ENCODE results near the gene RDH16.
"Not testable (repeated sequence)": the region's sequence is repeated elsewhere in the genome, so short reads cannot be mapped to it uniquely, and the experiment has no call there.

RDH16 gene

GRCh38 chr12:56933826-56934625, 23.4 kb downstream of the RDH16 start, which contains the start of gene SDR9C7:
SDR9C7 (minus strand) TSS chr12:56934408; CDS start chr12:56934261, 147 bp downstream.
- Histone ChIP-seq H3K4me1 (ENCODE audit: control insufficient read depth, insufficient read depth, low read length) (no peaks in the 10 kb centered on the region), H3K27me3 (ENCODE audit: control insufficient read depth in 1 of 2, insufficient read depth in 2 of 2, low read length in 2 of 2) (no peaks in the 10 kb centered on the region), H3K36me3 (ENCODE audit: control insufficient read depth in 2 of 2, insufficient read depth in 2 of 2, low read length in 2 of 2) (no peaks in the 10 kb centered on the region), H3K9ac (ENCODE audit: low read length in 2 of 2) (no peak within 1 kb of the TSS), H3K27ac (ENCODE audit: low read length) (no peak within 1 kb of the TSS), H3K9me3 (ENCODE audit: control insufficient read depth in 2 of 2, low read length in 2 of 2) (no peaks in the 10 kb centered on the region), H3K4me3 (ENCODE audit: low read length in 2 of 2) (no peak within 1 kb of the TSS)

GRCh38 chr12:56932867-56933266, 24.5 kb downstream of the RDH16 start:
- Histone ChIP-seq H3K27me3 (ENCODE audit: control insufficient read depth in 1 of 2, insufficient read depth in 2 of 2, low read length in 2 of 2) (no peaks in the 10 kb centered on the region), H3K9me3 (ENCODE audit: control insufficient read depth in 2 of 2, low read length in 2 of 2) (no peaks in the 10 kb centered on the region), H3K9ac (ENCODE audit: low read length in 2 of 2) (no peak overlapping the region), H3K4me3 (ENCODE audit: low read length in 2 of 2) (no peak overlapping the region), H3K36me3 (ENCODE audit: control insufficient read depth in 2 of 2, insufficient read depth in 2 of 2, low read length in 2 of 2) (no peaks in the 10 kb centered on the region), H3K4me1 (ENCODE audit: control insufficient read depth, insufficient read depth, low read length) (no peaks in the 10 kb centered on the region), H3K27ac (ENCODE audit: low read length) (no peak overlapping the region)

- Histone ChIP-seq H3K36me3 (ENCODE audit: control insufficient read depth in 2 of 2, insufficient read depth in 2 of 2, low read length in 2 of 2) (no peaks in the 10 kb centered on the region), H3K9ac (ENCODE audit: low read length in 2 of 2) (no peak overlapping the region), H3K9me3 (ENCODE audit: control insufficient read depth in 2 of 2, low read length in 2 of 2) (no peaks in the 10 kb centered on the region), H3K4me3 (ENCODE audit: low read length in 2 of 2) (no peak overlapping the region), H3K4me1 (ENCODE audit: control insufficient read depth, insufficient read depth, low read length) (no peaks in the 10 kb centered on the region), H3K27me3 (ENCODE audit: control insufficient read depth in 1 of 2, insufficient read depth in 2 of 2, low read length in 2 of 2) (no peaks in the 10 kb centered on the region), H3K27ac (ENCODE audit: low read length) (no peak overlapping the region)
Observed at GRCh38 chr12:56932146-56932545, 25.3 kb downstream of the RDH16 start.

- H3K27ac ChIP-seq (ENCODE audit: low read length): no peak overlapping the region
Observed at GRCh38 chr12:56931474-56931978, 25.9 kb downstream of the RDH16 start.

GRCh38 chr12:56930241-56930640, 27.2 kb downstream of the RDH16 start:
- Histone ChIP-seq H3K9ac (ENCODE audit: low read length in 2 of 2) (no peak overlapping the region), H3K27me3 (ENCODE audit: control insufficient read depth in 1 of 2, insufficient read depth in 2 of 2, low read length in 2 of 2) (no peaks in the 10 kb centered on the region), H3K36me3 (ENCODE audit: control insufficient read depth in 2 of 2, insufficient read depth in 2 of 2, low read length in 2 of 2) (no peaks in the 10 kb centered on the region), H3K4me3 (ENCODE audit: low read length in 2 of 2) (no peak overlapping the region), H3K9me3 (ENCODE audit: control insufficient read depth in 2 of 2, low read length in 2 of 2) (no peaks in the 10 kb centered on the region), H3K27ac (ENCODE audit: low read length) (no peak overlapping the region), H3K4me1 (ENCODE audit: control insufficient read depth, insufficient read depth, low read length) (no peaks in the 10 kb centered on the region)

More at GRCh38 chr12:56931474-56931978, 25.9 kb downstream of the RDH16 start:
- H3K36me3 ChIP-seq (ENCODE audit: control insufficient read depth in 2 of 2, insufficient read depth in 2 of 2, low read length in 2 of 2): no peaks in the 10 kb centered on the region
- no peak overlapping the region for H3K9ac ChIP-seq (ENCODE audit: low read length in 2 of 2)
- no peak overlapping the region for H3K4me3 ChIP-seq (ENCODE audit: low read length in 2 of 2)
- no peaks in the 10 kb centered on the region for H3K9me3 ChIP-seq (ENCODE audit: control insufficient read depth in 2 of 2, low read length in 2 of 2)
- H3K4me1 ChIP-seq (ENCODE audit: control insufficient read depth, insufficient read depth, low read length): no peaks in the 10 kb centered on the region
- no peaks in the 10 kb centered on the region for H3K27me3 ChIP-seq (ENCODE audit: control insufficient read depth in 1 of 2, insufficient read depth in 2 of 2, low read length in 2 of 2)

- Histone ChIP-seq H3K4me1 (ENCODE audit: control insufficient read depth, insufficient read depth, low read length) (no peaks in the 10 kb centered on the region), H3K9ac (ENCODE audit: low read length in 2 of 2) (no peak overlapping the region), H3K36me3 (ENCODE audit: control insufficient read depth in 2 of 2, insufficient read depth in 2 of 2, low read length in 2 of 2) (no peaks in the 10 kb centered on the region), H3K27me3 (ENCODE audit: control insufficient read depth in 1 of 2, insufficient read depth in 2 of 2, low read length in 2 of 2) (no peaks in the 10 kb centered on the region), H3K9me3 (ENCODE audit: control insufficient read depth in 2 of 2, low read length in 2 of 2) (no peaks in the 10 kb centered on the region), H3K4me3 (ENCODE audit: low read length in 2 of 2) (no peak overlapping the region), H3K27ac (ENCODE audit: low read length) (no peak overlapping the region)
Observed at GRCh38 chr12:56929780-56930179, 27.6 kb downstream of the RDH16 start.

- H3K27me3 ChIP-seq (ENCODE audit: control insufficient read depth in 1 of 2, insufficient read depth in 2 of 2, low read length in 2 of 2): no peaks in the 10 kb centered on the region
- H3K9me3 ChIP-seq (ENCODE audit: control insufficient read depth in 2 of 2, low read length in 2 of 2): no peaks in the 10 kb centered on the region
- H3K27ac ChIP-seq (ENCODE audit: low read length): no peak overlapping the region
- H3K4me1 ChIP-seq (ENCODE audit: control insufficient read depth, insufficient read depth, low read length): no peaks in the 10 kb centered on the region
- no peak overlapping the region for H3K4me3 ChIP-seq (ENCODE audit: low read length in 2 of 2)
- H3K36me3 ChIP-seq (ENCODE audit: control insufficient read depth in 2 of 2, insufficient read depth in 2 of 2, low read length in 2 of 2): no peaks in the 10 kb centered on the region
- H3K9ac ChIP-seq (ENCODE audit: low read length in 2 of 2): no peak overlapping the region
Observed at GRCh38 chr12:56928262-56928661, 29.1 kb downstream of the RDH16 start.

GRCh38 chr12:56927281-56927680, 30.1 kb downstream of the RDH16 start:
- no peak overlapping the region for H3K9ac ChIP-seq (ENCODE audit: low read length in 2 of 2)
- no peaks in the 10 kb centered on the region for H3K27me3 ChIP-seq (ENCODE audit: control insufficient read depth in 1 of 2, insufficient read depth in 2 of 2, low read length in 2 of 2)
- no peaks in the 10 kb centered on the region for H3K36me3 ChIP-seq (ENCODE audit: control insufficient read depth in 2 of 2, insufficient read depth in 2 of 2, low read length in 2 of 2)
- no peaks in the 10 kb centered on the region for H3K4me1 ChIP-seq (ENCODE audit: control insufficient read depth, insufficient read depth, low read length)
- H3K27ac ChIP-seq (ENCODE audit: low read length): no peak overlapping the region
- no peak overlapping the region for H3K4me3 ChIP-seq (ENCODE audit: low read length in 2 of 2)
- no peaks in the 10 kb centered on the region for H3K9me3 ChIP-seq (ENCODE audit: control insufficient read depth in 2 of 2, low read length in 2 of 2)

GRCh38 chr12:56922031-56922430, 35.4 kb downstream of the RDH16 start:
- H3K27me3 ChIP-seq (ENCODE audit: control insufficient read depth in 1 of 2, insufficient read depth in 2 of 2, low read length in 2 of 2): no peaks in the 10 kb centered on the region

GRCh38 chr12:56921346-56921745, 36.1 kb downstream of the RDH16 start:
- H3K9me3 ChIP-seq (ENCODE audit: control insufficient read depth in 2 of 2, low read length in 2 of 2): no peaks in the 10 kb centered on the region
- H3K4me3 ChIP-seq (ENCODE audit: low read length in 2 of 2): no peak overlapping the region
- no peak overlapping the region for H3K9ac ChIP-seq (ENCODE audit: low read length in 2 of 2)
- no peaks in the 10 kb centered on the region for H3K4me1 ChIP-seq (ENCODE audit: control insufficient read depth, insufficient read depth, low read length)
- no peak overlapping the region for H3K27ac ChIP-seq (ENCODE audit: low read length)
- H3K27me3 ChIP-seq (ENCODE audit: control insufficient read depth in 1 of 2, insufficient read depth in 2 of 2, low read length in 2 of 2): no peaks in the 10 kb centered on the region
- H3K36me3 ChIP-seq (ENCODE audit: control insufficient read depth in 2 of 2, insufficient read depth in 2 of 2, low read length in 2 of 2): no peaks in the 10 kb centered on the region

More at GRCh38 chr12:56922031-56922430, 35.4 kb downstream of the RDH16 start:
- Histone ChIP-seq H3K4me1 (ENCODE audit: control insufficient read depth, insufficient read depth, low read length) (no peaks in the 10 kb centered on the region), H3K4me3 (ENCODE audit: low read length in 2 of 2) (no peak overlapping the region), H3K36me3 (ENCODE audit: control insufficient read depth in 2 of 2, insufficient read depth in 2 of 2, low read length in 2 of 2) (no peaks in the 10 kb centered on the region), H3K9me3 (ENCODE audit: control insufficient read depth in 2 of 2, low read length in 2 of 2) (no peaks in the 10 kb centered on the region), H3K9ac (ENCODE audit: low read length in 2 of 2) (no peak overlapping the region), H3K27ac (ENCODE audit: low read length) (no peak overlapping the region)

GRCh38 chr12:56918139-56918538, 39.3 kb downstream of the RDH16 start:
- H3K36me3 ChIP-seq (ENCODE audit: control insufficient read depth in 2 of 2, insufficient read depth in 2 of 2, low read length in 2 of 2); H3K27ac ChIP-seq (ENCODE audit: low read length); H3K27me3 ChIP-seq (ENCODE audit: control insufficient read depth in 1 of 2, insufficient read depth in 2 of 2, low read length in 2 of 2); H3K4me1 ChIP-seq (ENCODE audit: control insufficient read depth, insufficient read depth, low read length); H3K4me3 ChIP-seq (ENCODE audit: low read length in 2 of 2); H3K9me3 ChIP-seq (ENCODE audit: control insufficient read depth in 2 of 2, low read length in 2 of 2); H3K9ac ChIP-seq (ENCODE audit: low read length in 2 of 2): not testable (repeated sequence)
